NOMO-1 treated with dmso at 0.1 percent for 144 hours (cell line): ENCODE results near the gene MATN4.

Experiments
- DNase-seq: peaks from one replicate; lab custom pipeline; 2025; ENCODE audit not compliant: unreplicated experiment; lab: John Stamatoyannopoulos, UW

Gene MATN4

DNA sequence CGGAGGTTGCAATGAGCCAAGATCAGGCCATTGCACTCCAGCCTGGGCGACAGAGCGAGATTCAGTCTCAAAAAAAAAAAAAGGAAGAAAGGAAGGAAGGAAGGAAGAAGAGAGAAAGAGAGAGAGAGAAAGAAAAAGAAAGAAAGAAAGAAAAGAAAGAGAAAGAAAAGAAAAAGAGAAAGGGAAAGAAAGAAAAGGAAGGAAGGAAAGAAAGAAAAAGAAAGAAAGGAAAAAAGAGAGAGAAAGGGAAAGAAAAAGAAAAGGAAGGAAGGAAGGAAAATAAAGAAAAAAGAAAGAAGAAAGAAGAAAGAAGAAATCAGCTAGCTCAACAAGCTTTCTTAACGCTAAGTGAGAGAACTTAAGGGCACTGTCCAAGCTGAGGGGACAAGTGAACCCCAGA lies 7.6 kb upstream of the MATN4 start:
- no peak for DNase-seq

DNA sequence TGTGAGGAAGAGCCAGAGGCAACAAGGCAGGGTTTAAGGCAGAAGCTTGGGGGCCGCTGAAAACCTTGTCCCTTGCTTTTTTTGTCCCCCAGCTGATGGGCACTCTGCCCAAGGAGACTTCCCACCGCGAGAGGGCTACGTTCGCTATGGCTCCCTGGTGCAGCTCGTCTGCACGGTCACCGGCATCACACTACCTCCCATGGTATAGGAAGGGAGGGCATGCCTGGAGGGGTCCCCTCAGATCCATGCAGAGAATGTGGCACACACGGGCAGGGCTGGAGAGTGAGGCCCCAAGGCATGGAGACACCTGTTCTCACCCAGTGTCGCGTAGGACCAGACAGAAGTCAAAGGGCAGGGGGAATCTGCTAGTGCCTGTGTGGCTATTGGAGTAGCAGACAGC lies 5.8 kb upstream of the MATN4 start:
- DNase-seq: no peak

DNA sequence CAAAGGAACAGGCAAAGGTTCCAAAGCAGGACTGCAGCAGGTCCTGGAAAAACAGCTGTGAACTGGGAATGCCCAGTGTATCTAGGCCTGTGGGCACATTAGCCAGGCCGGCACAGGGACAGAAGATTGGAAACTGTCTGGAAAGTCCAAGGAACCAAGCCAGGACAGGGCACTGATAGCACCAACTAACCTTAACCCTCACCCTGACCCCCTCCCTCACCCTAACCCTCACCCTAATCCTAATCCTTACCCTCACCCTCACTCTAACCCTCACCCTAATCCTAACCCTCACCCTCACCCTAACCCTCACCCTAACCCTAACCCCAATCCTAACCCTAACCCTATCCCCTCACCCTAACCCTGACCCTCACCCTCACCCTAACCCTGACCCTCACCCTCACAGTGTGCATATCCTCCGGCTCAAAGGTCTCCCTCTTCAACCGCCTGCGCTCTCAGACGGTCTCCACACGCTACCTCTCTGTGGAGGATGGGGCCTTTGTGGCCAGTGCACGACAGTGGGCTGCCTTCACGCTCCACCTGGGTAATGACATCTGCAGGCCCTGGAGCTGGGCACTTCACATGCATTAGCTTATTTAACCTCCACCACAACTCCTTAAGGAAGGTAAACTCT lies 5.1 kb upstream of the MATN4 start:
- DNase-seq: no peak

DNA sequence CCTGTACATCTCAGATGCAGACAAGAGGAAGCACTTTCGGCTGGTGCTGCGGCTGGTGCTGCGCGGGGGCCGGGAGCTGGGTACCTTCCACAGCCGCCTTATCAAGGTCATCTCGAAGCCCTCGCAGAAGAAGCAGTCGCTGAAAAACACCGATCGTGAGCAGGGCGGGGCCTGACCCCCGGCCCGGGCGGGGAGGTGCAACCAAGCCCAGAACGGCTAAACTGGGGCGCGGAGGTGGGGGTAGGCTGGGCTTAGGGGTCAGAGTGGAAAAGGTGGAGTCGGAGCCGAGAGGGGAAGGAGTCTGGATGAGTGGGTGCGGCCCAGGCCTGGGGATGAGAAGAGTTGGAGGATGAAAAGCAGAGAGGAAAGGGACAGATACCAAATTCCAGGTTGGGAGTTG lies 4.1 kb upstream of the MATN4 start:
- no peak for DNase-seq

DNA sequence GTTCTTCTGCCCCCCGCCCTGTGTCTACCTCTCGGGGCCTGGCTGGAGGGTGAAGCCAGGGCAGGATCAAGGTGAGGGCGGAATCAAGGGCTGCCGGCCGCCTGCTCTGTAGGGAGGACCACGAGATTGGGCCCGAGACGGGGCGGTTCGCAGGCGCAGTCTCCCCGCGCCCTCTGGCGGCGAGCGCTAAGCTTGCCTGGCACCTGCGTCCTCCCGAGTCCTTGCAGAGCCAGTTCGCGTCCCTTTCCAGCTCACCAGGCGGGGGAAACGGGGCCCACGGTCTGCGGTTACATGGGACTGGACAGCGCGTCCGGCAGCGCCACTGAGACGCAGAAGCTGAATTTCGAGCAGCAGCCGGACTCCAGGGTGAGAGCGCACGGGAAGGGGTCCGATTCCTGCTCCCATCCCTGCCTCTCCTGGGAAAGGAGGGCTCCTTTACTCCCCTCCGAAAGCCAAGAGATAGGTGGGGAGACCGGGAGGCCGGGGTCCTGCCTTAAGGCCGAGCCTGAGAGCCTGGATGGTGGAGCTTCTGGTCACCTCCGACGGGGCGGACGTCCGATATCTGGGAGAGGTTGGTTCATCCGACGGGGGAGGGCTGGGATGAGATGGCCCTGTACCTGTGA lies 3.6 kb upstream of the MATN4 start:
- peak; percentile 62 for DNase-seq

DNA sequence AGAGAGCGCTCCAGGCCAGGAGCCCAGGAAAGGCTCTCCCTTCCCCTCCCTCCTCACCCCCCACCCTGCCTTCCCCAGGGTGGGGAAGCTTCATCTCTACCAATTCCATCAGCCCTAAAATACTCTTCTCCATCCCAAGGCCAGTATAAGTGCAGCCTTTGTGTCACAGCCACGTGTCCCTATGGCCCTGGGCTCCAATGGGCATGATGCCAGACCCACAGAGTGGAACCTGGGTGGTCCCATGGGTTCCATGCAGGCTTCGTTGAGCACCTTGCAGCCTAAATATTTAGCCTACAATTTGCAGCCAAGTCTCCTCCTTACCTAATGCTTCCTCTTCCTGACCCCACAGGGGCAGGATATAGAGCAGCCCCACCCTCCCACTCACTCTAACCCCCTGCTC lies 976 bp upstream of the MATN4 start:
- DNase-seq: no peak

DNA sequence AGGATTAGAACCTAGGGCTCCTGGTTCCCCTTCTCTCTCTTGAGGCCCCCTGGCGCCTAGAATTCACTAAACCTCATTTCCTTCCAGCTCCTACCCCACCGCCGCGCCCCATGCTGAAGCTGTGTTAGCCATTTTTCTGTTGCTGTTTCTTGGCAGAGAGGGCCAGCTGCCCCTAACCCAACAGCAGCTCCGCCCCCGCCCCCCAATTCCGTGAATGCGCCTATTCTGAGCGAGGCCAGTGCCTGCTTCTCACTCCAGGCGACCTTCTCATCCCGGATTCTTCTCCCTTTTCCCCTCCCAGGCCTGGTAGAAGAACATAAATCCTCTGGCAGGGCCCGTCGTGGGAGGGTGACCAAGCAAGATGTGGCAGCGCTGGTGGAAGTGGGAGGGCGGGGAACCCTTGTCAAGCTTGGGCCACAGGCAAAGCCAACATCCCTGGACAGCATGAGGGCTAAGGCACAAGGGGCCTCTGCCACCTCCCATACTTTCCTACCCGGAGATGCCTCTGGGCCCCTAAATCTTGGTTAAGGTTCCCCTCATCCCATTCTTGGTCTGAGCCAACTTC lies 941 bp downstream of the MATN4 start:
- DNase-seq: no peak

DNA sequence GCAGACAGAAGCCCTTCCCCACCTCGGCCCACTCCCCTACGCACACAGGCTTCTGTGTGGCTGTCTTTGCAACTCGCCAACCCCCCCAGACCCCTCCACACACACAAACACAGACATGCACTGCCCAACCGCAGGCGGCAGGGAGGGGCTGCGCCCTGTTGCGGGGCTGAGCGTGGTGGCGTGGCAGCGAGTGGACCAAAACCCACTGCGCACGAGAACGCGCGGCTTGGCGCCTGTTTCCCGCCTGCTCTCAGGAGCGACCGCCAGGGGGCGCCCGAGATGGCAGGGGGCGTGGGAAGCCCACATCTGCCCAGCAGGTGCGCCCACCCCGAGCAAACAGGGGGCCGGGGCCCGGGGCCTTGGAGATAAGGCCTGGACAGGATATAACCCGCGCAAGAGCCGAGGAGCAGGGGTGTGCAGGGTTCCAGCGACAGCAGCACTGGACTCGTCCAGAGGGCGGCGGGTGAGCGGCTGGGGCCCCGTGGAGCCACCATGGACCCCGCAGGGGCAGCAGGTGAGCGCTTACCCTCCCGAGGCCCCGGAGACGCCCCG lies 1.6 kb downstream of the MATN4 start, which contains the start of gene RBPJL:
Gene RBPJL, plus strand, starts transcription at position 410 of the 552 bp plus-strand sequence. Its CDS starts 83 bp downstream, at position 493.
- no peak for DNase-seq

DNA sequence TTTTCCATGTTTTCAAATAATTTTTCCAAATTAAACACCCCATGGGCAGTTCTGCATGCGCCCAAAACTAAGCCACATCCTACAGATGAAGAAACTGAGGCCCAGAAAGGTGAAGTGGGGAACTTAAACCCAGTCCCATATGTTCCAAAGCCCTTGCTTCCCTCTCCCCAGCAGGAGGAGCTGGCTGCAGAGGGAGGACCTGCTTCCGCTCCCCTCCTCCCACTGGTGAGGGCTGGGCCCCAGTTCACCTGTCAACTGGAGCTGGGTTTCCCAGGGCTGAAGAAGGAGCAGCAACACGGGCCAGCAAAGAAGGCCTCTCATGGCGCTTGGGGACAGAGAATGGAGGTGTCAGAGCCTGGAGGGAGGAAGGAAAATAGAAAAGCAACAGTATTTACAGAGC lies 2.8 kb downstream of the MATN4 start:
- no peak for DNase-seq

DNA sequence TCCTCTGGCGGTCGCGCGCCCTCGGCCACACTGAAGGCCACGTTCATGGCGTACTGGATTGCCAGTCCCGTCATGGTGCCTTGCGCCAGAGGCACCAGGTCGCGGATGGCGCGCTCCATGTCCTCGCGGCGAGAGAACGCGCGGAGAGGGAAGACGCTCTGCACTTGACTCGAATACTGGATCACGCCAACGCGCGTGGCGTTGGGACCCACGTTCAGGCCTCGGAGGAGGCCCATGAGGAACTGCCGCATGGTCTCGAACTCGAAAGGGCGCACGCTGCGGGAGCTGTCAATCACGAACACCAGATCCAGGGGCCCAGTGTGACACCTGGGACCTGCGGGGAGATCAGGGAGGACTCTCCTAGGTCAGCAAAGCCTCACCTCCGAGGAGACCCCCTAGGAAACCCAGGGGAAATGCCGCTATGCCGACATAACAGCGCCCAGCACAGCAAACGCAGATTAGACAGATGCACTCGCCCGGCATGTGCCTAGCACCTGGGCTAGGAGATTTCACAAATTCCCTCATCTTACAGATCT lies 3.6 kb downstream of the MATN4 start:
- no peak for DNase-seq

DNA sequence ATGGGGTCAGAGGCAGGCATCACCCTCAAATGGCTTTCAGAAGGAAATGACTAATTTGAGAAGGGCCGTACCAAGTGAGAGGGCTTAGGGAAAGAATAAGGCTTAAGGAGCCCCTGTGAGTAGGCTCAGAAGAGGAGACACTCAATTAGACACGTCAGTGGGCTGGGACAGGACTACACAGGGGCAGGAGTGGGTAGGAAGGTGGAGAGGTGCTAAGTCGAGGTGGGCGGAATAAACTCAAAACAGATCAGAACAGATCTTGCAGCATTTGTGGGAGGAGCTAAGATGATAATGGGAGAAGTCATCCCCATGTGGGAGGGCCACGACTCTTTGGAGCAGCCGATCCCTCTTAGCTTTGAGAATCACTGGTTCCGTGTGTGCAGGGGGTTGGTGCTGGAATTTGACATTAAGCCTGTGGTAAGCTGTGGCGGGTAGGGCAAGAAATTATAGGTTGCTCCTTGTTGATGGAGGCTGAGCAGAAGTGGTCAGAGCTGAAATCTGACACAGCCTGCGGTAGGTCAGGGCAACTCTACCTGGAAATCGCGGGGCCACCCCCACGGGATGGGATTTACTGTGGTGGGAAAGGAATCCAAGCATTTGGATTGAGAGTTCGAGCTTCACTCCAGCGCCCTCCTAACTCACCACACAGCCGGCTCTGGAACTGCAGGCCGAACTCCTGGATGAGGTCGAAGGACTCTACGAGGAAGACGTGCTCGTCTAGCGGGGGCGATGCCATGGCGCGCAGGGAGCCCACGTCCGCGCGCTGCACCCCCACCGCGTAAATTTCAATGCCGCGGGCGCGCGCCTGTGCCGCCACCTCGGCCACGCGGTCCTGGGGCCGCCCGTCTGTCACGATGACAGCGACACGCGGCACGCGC lies 4.3 kb downstream of the MATN4 start:
- DNase-seq: no peak

DNA sequence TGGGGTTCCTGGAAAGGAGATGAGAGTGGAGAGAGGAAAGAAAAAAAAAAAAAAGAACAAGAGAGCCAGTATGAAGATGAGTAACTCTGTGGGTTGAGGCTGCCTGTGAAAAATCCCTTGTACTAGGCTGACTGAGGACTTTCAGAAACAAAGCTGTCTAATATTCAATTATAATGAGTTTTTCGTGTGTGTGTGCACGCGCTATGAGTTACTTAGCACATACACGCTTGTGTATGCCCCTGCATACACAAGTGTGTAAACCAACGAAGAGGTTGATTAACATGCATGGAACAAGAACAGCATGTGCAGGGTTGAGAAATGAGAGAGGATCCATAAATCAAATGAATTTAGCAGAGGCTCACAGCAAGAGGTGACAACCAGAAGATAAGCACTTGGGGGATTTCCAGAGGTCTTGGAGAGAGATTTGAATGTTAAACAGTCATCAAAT lies 6.3 kb downstream of the MATN4 start:
- no peak for DNase-seq

DNA sequence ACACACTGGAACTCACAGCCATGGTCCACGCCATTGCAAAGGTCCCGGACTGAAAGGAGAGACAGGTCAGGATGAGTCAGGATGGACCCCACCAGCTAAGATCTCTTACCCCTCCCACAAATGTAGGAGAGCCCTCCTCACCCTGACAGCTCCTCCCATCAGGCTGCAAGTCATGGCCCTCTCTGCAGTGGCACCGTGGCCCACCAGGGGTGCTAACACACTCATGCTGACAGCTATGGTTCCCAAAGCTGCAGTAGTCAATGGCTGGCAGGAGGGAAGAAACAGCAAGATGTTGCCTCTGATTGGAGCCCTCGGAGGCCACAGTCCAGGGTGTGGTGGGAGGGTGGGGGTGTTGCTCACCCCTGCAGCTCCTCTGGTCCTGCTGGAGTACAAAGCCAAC lies 7.1 kb downstream of the MATN4 start:
- no peak for DNase-seq

DNA sequence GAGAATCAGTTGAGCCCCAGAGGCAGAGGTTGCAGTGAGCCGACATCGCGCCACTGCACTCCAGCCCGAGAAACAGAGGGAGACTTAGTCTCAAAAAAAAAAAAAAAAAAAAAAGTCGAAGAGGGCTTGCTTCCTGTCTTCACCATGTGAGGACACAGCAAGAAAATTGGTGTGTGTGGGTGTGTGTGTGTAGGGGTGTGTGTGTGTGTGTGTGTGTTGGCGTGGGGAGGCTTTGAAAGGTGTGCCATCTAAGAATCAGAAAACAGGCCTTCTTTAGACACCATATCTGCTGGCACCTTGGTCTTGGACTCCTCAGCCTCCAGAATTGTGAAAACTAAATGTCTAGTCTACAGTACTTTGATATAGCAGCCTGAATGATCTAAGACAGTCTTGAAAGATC lies 8.3 kb downstream of the MATN4 start:
- no peak for DNase-seq

DNA sequence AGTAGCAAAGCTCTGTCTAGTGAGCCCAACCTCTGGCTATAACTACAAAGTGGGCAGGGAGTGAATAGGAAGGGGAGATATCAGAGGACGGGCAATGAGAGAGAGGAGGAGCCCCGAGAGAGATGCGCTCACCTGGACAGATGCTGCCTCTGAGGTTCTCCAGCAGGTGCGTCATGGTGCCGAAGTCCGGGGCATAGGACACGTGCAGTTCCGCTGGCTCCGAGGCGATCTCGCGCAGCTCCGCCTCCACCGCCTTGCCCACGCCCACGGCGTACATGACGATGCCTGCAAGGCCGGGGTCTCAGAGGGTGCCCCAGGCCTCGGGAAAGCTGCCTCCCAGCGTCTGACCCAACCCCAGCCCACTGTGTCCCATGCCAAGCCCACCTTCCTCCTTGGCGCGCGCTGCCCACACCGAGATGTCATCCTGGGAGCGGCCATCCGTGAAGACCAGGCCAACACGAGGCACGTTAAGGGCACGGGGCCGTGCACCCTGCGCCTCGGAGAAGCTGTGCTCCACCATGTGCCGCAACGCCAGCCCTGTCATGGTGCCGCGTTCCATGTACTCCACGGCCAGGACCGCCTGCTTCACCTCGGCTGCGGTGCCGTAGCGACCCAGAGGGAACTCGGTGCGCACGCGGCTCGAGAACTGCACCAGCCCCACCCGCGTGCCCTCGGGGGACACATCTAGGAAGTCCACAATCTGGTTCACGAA lies 10.2 kb downstream of the MATN4 start:
- DNase-seq: no peak

DNA sequence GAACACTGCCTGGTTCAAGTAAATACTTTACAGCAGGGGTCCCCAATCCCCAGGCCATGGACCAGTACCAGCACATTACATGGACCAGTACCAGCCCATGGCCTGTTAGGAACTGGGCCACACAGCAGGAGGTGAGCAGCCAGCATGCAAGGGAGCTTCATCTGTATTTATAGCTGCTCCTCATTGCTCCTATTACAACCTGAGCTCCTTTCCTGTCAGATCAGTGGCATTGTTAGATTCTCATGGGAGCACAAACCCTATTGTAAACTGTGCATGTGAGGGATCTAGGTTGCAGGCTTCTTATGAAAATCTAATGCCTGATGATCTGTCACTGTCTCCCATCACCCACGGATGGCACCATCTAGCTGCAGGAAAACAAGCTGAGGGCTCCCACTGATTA lies 13.4 kb downstream of the MATN4 start:
- DNase-seq: no peak

DNA sequence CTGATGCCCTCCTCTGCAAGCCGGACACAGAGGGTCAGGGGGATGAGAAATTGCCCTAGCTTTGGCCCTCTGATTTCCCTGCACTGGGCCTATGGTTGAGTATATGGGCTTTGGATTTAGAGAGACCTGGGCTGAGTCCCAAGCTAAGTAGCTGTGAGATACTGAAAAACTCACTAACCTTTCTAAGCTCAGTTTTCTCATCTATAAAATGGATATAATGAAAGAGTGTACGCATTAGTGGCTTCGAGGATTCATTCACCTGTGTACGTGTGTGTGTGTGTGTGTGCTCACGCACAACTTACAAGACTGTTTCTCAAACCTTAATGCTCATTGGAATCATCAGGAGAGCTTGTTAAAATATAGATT lies 14.1 kb downstream of the MATN4 start:
- DNase-seq: no peak

DNA sequence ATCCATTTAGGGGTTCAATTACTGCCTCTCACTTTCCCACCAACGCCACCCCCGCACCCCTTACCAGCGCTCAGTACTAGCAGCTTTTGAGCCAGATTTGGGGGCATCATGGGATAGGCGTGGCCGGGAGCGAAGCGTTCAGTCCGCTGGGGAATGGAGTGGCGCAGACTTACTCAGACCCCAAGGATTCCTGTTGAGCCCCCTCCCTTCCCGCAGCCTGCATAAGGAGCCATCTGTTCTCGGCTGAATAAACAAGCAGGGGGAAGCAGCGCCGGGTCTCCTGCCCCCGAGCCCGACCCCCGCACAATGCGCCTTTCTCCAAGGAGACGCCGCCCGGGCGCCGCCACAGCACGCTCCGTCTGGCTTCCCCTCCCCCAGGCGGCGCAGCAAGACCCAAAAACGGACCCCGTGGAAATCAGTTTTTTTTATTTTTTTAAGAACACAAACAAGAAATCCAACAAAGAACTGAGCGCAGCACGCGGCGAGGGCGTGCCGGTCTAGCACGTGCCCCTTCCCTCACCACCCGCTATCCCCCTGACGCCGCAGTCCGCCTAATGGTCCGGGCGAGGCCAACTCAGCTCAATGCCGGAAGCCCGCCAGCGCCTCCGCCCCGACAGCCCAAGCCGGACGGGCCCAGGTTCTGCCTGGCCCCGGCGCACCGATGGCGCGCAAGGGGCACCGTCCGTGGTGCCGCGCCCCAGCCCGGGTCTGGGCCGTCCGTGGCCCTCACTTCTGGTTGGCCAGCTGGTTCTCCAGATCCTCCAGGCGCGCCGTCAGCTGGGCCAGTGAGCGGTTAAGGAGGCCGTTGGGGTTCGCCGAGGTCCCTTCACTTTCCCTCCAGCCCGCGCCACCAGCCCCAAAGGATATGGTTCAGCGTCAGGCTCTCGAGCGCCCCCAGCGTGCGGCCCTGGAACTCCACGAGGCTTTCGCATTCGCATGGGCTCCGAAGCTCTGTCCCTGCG lies 14.8 kb downstream of the MATN4 start:
- peak; percentile 84 for DNase-seq

DNA sequence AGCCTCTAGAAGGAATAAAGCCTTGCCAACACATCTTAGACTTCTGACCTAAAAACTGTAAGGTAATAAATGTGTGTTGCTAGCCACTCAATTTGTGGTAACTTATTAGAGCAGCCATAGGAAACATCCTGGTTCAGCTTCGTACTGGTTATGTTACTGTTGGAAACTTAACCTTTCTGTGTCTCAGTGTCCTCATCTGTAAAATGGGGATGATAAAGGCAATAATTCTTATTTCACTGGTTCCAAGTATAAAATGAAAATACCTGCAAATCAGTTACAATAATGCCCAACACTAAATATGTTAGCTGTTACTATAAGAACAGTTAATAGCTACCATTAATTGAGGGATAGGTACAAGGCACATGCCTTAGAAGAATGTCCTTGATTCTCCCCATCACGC lies 15.8 kb downstream of the MATN4 start:
- no peak for DNase-seq
